Measurements from ENCODE around the gene MYL5. TPM values are rescaled to one million over a fixed set of nuclear protein-coding genes. Genes with fewer than 3 reads are reported as not detected.

MYL5 gene
- total RNA-seq, 2 experiments from 2014 or later = 14.0 to 16.2 TPM

GRCh38 chr4:657834-658667, 16.3 kb upstream of the MYL5 start:
- Mint-ChIP-seq H3K36me3 (ENCODE audit: low read depth) (peaks cover 14% of the 10 kb centered on the region), H3K27ac (no peak overlapping the region), H3K27me3 (no peaks in the 10 kb centered on the region), H3K4me3 (no peak overlapping the region), H3K9me3 (peaks cover 15% of the 10 kb centered on the region), H3K4me1 (peaks cover 2% of the 10 kb centered on the region)
- ChIA-PET POLR2A (no interaction called here), CTCF (no interaction called here)
- DNase-seq = no peak

GRCh38 chr4:658681-659667, 15.4 kb upstream of the MYL5 start:
- Mint-ChIP-seq H3K27ac (no peak overlapping the region), H3K9me3 (peaks cover 15% of the 10 kb centered on the region), H3K36me3 (ENCODE audit: low read depth) (peaks cover 14% of the 10 kb centered on the region), H3K4me1 (peaks cover 3% of the 10 kb centered on the region), H3K27me3 (no peaks in the 10 kb centered on the region), H3K4me3 (no peak overlapping the region)
- POLR2A ChIA-PET = no interaction called here
- no peak for DNase-seq
- CTCF ChIA-PET = no interaction called here

- Mint-ChIP-seq H3K4me3 (no peak overlapping the region), H3K4me1 (peaks cover 10% of the 10 kb centered on the region), H3K36me3 (ENCODE audit: low read depth) (peaks cover 14% of the 10 kb centered on the region), H3K9me3 (peaks cover 15% of the 10 kb centered on the region), H3K27ac (no peak overlapping the region), H3K27me3 (no peaks in the 10 kb centered on the region)
- CTCF ChIA-PET = no interaction called here
- POLR2A ChIA-PET = no interaction called here
- DNase-seq = no peak
Observed at GRCh38 chr4:659851-660250, 14.5 kb upstream of the MYL5 start.

- ChIA-PET CTCF (no interaction called here), POLR2A (no interaction called here)
- H3K27ac Mint-ChIP-seq = no peak overlapping the region
- H3K9me3 Mint-ChIP-seq = peaks cover 15% of the 10 kb centered on the region
- H3K4me3 Mint-ChIP-seq = no peak overlapping the region
- H3K36me3 Mint-ChIP-seq (ENCODE audit: low read depth) = peaks cover 14% of the 10 kb centered on the region
- no peaks in the 10 kb centered on the region for H3K27me3 Mint-ChIP-seq
- no peak for DNase-seq
- peaks cover 15% of the 10 kb centered on the region for H3K4me1 Mint-ChIP-seq
Observed at GRCh38 chr4:660401-660800, 13.9 kb upstream of the MYL5 start.

- Mint-ChIP-seq H3K4me1 (peaks cover 15% of the 10 kb centered on the region), H3K9me3 (peaks cover 15% of the 10 kb centered on the region), H3K4me3 (no peak overlapping the region), H3K36me3 (ENCODE audit: low read depth) (peaks cover 14% of the 10 kb centered on the region), H3K27me3 (no peaks in the 10 kb centered on the region), H3K27ac (no peak overlapping the region)
- CTCF ChIA-PET = no interaction called here
- no peak for DNase-seq
- POLR2A ChIA-PET = no interaction called here
Observed at GRCh38 chr4:661231-661630, 13.1 kb upstream of the MYL5 start.

- DNase-seq = no peak
- ChIA-PET CTCF (interaction anchor here (3.7 kb wide), 1 partner anchor 11 kb away, joined by 29 read pairs; the partner anchor contains the start of genes ATP5ME and MYL5), POLR2A (interaction anchor here (2.2 to 3.2 kb wide), 2 partner anchors 11 to 324 kb away, joined by 10 to 40 read pairs; partner anchors contain the start of genes ATP5ME, MYL5 and ZNF141)
- peaks cover 11% of the 10 kb centered on the region for H3K36me3 Mint-ChIP-seq (ENCODE audit: low read depth)
- peaks cover 15% of the 10 kb centered on the region for H3K9me3 Mint-ChIP-seq
- H3K4me1 Mint-ChIP-seq = peaks cover 15% of the 10 kb centered on the region
- H3K4me3 Mint-ChIP-seq = peak overlapping the region; percentile 5
- no peaks in the 10 kb centered on the region for H3K27me3 Mint-ChIP-seq
- H3K27ac Mint-ChIP-seq = no peak overlapping the region
Observed at GRCh38 chr4:661881-662761, 12.2 kb upstream of the MYL5 start.

GRCh38 chr4:663046-663437, 11.3 kb upstream of the MYL5 start:
- H3K27me3 Mint-ChIP-seq = no peaks in the 10 kb centered on the region
- CTCF ChIA-PET = interaction anchor here (3.7 kb wide), 1 partner anchor 10 kb away, joined by 29 read pairs; the partner anchor contains the start of genes ATP5ME and MYL5
- peak overlapping the region; percentile 44 for H3K27ac Mint-ChIP-seq
- no peak for DNase-seq
- peaks cover 11% of the 10 kb centered on the region for H3K36me3 Mint-ChIP-seq (ENCODE audit: low read depth)
- POLR2A ChIA-PET = interaction anchor here (2.2 to 3.2 kb wide), 2 partner anchors 10 to 325 kb away, joined by 10 to 40 read pairs; partner anchors contain the start of genes ATP5ME, MYL5 and ZNF141
- H3K4me1 Mint-ChIP-seq = peaks cover 15% of the 10 kb centered on the region
- peaks cover 15% of the 10 kb centered on the region for H3K9me3 Mint-ChIP-seq
- peak overlapping the region; percentile 74 for H3K4me3 Mint-ChIP-seq

- peaks cover 15% of the 10 kb centered on the region for H3K4me1 Mint-ChIP-seq
- H3K27me3 Mint-ChIP-seq = no peaks in the 10 kb centered on the region
- H3K9me3 Mint-ChIP-seq = peaks cover 15% of the 10 kb centered on the region
- peaks cover 11% of the 10 kb centered on the region for H3K36me3 Mint-ChIP-seq (ENCODE audit: low read depth)
- POLR2A ChIA-PET = interaction anchor here (0.8 to 3.2 kb wide), 8 partner anchors 9 to 539 kb away, joined by 4 to 40 read pairs (median 6); partner anchors contain the start of genes ATP5ME, MYL5, ZNF141 and ZNF718
- H3K27ac Mint-ChIP-seq = peak overlapping the region; percentile 73
- peak; percentile 78 for DNase-seq
- peak overlapping the region; percentile 76 for H3K4me3 Mint-ChIP-seq
- CTCF ChIA-PET = interaction anchor here (0.6 to 3.7 kb wide), 2 partner anchors 10 to 1032 kb away, joined by 4 to 29 read pairs; partner anchors contain the start of genes ATP5ME and MYL5
Observed at GRCh38 chr4:663438-664428, 10.6 kb upstream of the MYL5 start.

- CTCF ChIA-PET = interaction anchor here (0.6 to 3.7 kb wide), 2 partner anchors 9 to 1031 kb away, joined by 4 to 29 read pairs; partner anchors contain the start of genes ATP5ME and MYL5
- peaks cover 10% of the 10 kb centered on the region for H3K9me3 Mint-ChIP-seq
- H3K36me3 Mint-ChIP-seq (ENCODE audit: low read depth) = peaks cover 10% of the 10 kb centered on the region
- POLR2A ChIA-PET = interaction anchor here (1.0 to 3.2 kb wide), 6 partner anchors 8 to 327 kb away, joined by 4 to 40 read pairs (median 6); partner anchors contain the start of genes ATP5ME, MYL5 and ZNF141
- H3K4me1 Mint-ChIP-seq = peaks cover 15% of the 10 kb centered on the region
- peak overlapping the region; percentile 76 for H3K4me3 Mint-ChIP-seq
- H3K27ac Mint-ChIP-seq = no peak overlapping the region
- H3K27me3 Mint-ChIP-seq = no peaks in the 10 kb centered on the region
- no peak for DNase-seq
Observed at GRCh38 chr4:664713-665231, 9.6 kb upstream of the MYL5 start.

GRCh38 chr4:665381-665750, 9.0 kb upstream of the MYL5 start:
- Mint-ChIP-seq H3K9me3 (peaks cover 6% of the 10 kb centered on the region), H3K36me3 (ENCODE audit: low read depth) (peaks cover 6% of the 10 kb centered on the region), H3K4me1 (peaks cover 15% of the 10 kb centered on the region), H3K27ac (no peak overlapping the region), H3K4me3 (peak overlapping the region; percentile 17), H3K27me3 (no peaks in the 10 kb centered on the region)
- POLR2A ChIA-PET = interaction anchor here (0.8 to 3.2 kb wide), 2 partner anchors 8 kb away, joined by 3 to 40 read pairs; partner anchors contain the start of genes ATP5ME and MYL5
- CTCF ChIA-PET = interaction anchor here (3.7 kb wide), 1 partner anchor 8 kb away, joined by 29 read pairs; the partner anchor contains the start of genes ATP5ME and MYL5
- no peak for DNase-seq
